ENCODE results near the gene FER. TPM values are rescaled to one million over a fixed set of nuclear protein-coding genes. Genes with fewer than 3 reads are reported as not detected.

FER gene
- total and polyA plus RNA-seq, 9 of the 15 experiments (the other 6 are each of a cell fraction or from before 2014, with no cell fraction given): 6.7 to 18.2 (median 8.9) TPM

DNA sequence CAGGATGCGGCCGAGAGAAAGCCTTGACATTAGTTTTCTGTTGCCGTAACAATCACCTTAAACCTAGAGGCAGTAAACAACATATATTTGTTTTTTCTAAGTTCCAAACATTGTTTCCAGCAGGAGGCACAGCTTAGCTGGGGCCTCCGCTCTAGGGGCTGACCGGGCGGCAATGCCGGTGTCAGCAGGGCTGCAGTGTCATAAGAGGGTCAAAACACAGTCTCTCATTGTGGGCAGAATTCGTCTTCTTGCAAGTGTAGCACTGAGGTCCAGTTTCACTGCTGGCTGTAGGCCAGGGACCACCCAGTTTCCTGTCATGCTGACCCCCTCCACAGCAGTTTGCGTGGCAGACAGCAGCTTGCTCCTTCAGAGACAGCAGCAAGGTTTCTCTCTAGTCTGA is 475.8 kb downstream of the FER start (continued):
- TF ChIP-seq PHF8 (IDR thresholded peaks at IDR 0.05; ENCODE audit: borderline replicate concordance, low read length) (no peak), ZNF77 (CRISPR knock-in tag; IDR thresholded peaks at IDR 0.05) (no peak), IRF9 (tag; IDR thresholded peaks at IDR 0.05) (no peak)
- TF ChIP-seq, protein P1, sequence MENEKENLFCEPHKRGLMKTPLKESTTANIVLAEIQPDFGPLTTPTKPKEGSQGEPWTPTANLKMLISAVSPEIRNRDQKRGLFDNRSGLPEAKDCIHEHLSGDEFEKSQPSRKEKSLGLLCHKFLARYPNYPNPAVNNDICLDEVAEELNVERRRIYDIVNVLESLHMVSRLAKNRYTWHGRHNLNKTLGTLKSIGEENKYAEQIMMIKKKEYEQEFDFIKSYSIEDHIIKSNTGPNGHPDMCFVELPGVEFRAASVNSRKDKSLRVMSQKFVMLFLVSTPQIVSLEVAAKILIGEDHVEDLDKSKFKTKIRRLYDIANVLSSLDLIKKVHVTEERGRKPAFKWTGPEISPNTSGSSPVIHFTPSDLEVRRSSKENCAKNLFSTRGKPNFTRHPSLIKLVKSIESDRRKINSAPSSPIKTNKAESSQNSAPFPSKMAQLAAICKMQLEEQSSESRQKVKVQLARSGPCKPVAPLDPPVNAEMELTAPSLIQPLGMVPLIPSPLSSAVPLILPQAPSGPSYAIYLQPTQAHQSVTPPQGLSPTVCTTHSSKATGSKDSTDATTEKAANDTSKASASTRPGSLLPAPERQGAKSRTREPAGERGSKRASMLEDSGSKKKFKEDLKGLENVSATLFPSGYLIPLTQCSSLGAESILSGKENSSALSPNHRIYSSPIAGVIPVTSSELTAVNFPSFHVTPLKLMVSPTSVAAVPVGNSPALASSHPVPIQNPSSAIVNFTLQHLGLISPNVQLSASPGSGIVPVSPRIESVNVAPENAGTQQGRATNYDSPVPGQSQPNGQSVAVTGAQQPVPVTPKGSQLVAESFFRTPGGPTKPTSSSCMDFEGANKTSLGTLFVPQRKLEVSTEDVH (IDR thresholded peaks at IDR 0.05; ENCODE audit: low read depth, partially characterized antibody): no peak

- Histone ChIP-seq H3K9ac (ENCODE audit: insufficient read depth in 1 of 2, low read depth in 2 of 2, low read length in 2 of 2) (no peak overlapping the region), H4K20me1 (replicated peaks; ENCODE audit: control insufficient read depth, insufficient read depth, low read length) (no peaks in the 10 kb centered on the region), H3K4me1 (replicated peaks in 1 of 2; ENCODE audit: control insufficient read depth in 2 of 2, insufficient read depth in 2 of 2, low read length in 2 of 2) (no peaks in the 10 kb centered on the region; a peak in 1 of 5 replicates), H3K36me3 (ENCODE audit: control insufficient read depth, insufficient read depth, low read length) (no peaks in the 10 kb centered on the region), H3K9me1 (ENCODE audit: control insufficient read depth, insufficient read depth, low read length) (no peaks in the 10 kb centered on the region), H2AFZ (ENCODE audit: low read depth, low read length) (no peak overlapping the region), H3K27me3 (ENCODE audit: control insufficient read depth in 2 of 2, insufficient read depth in 2 of 2, low read length in 2 of 2) (peaks cover 0 to 12% of the 10 kb centered on the region in 2 experiments; a peak in 3 of 5 replicates), H3K79me2 (ENCODE audit: control insufficient read depth, insufficient read depth, low read length) (no peaks in the 10 kb centered on the region), H3K4me3 (no peak overlapping the region), H3K4me2 (ENCODE audit: insufficient read depth, low read length) (no peak overlapping the region), H3K9me3 (replicated peaks; ENCODE audit: control insufficient read depth, insufficient read depth, low read depth, low read length) (no peaks in the 10 kb centered on the region), H3K27ac (ENCODE audit: extremely low read depth, low read depth, low read length) (no peak overlapping the region)
- FAIRE-seq: no peak
- CTCF ChIA-PET (ENCODE audit: low intra/inter-chr PET ratio): no interaction called here
- no peak for ATAC-seq
- no peak for DNase-seq (ENCODE audit: extremely low read depth in 1 of 4, low spot score in 3 of 4)
- no TSS peak for BruUV-seq (replicated peaks)
- in situ Hi-C loops (cut with MboI): no loop called here
- POLR2A ChIA-PET: no interaction called here
- 0% methylated on average over 4 of the region's 4 CpGs for WGBS (ENCODE audit: insufficient coverage, low coverage, missing lambda C conversion rate)
- intact Hi-C loops (cut with micrococcal nuclease): no loop called here
- TF ChIP-seq GTF2A2 (tag; IDR thresholded peaks at IDR 0.05) (no peak), MEF2D (tag; conservative IDR thresholded peaks at IDR 0.05; ENCODE audit: low read depth) (no peak), NUFIP1 (IDR thresholded peaks at IDR 0.05; ENCODE audit: partially characterized antibody) (no peak), HDAC2 (IDR thresholded peaks at IDR 0.05) (no peak), ZNF24 (IDR thresholded peaks at IDR 0.05) (no peak), ZNF23 (CRISPR knock-in tag; IDR thresholded peaks at IDR 0.05) (no peak), STAT5B (CRISPR knock-in tag; IDR thresholded peaks at IDR 0.05) (no peak), GATA2 (CRISPR knock-in tag; IDR thresholded peaks at IDR 0.05) (no peak), XRCC3 (IDR thresholded peaks at IDR 0.05) (no peak), FIP1L1 (IDR thresholded peaks at IDR 0.05; ENCODE audit: low read depth, low read length, poor library complexity, severe bottlenecking) (no peak), PCBP2 (IDR thresholded peaks at IDR 0.05; ENCODE audit: low read depth, low read length, poor library complexity, severe bottlenecking) (no peak), HIVEP1 (CRISPR knock-in tag; IDR thresholded peaks at IDR 0.05) (no peak), NR3C1 (CRISPR knock-in tag; IDR thresholded peaks at IDR 0.05) (no peak)
- TF ChIP-seq, protein P2, sequence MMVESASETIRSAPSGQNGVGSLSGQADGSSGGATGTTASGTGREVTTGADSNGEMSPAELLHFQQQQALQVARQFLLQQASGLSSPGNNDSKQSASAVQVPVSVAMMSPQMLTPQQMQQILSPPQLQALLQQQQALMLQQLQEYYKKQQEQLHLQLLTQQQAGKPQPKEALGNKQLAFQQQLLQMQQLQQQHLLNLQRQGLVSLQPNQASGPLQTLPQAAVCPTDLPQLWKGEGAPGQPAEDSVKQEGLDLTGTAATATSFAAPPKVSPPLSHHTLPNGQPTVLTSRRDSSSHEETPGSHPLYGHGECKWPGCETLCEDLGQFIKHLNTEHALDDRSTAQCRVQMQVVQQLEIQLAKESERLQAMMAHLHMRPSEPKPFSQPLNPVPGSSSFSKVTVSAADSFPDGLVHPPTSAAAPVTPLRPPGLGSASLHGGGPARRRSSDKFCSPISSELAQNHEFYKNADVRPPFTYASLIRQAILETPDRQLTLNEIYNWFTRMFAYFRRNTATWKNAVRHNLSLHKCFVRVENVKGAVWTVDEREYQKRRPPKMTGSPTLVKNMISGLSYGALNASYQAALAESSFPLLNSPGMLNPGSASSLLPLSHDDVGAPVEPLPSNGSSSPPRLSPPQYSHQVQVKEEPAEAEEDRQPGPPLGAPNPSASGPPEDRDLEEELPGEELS (CRISPR knock-in tag; IDR thresholded peaks at IDR 0.05; ENCODE audit: borderline replicate concordance): no peak
These were observed 476.7 kb downstream of the FER start for GRCh38 chr5:109224276-109224882.
